Panc1 (cell line): ENCODE measurements around the gene ARRDC4. TPM values are rescaled to one million over a fixed set of nuclear protein-coding genes. Genes with fewer than 3 reads are reported as not detected.

Experiments
- ATAC-seq: fragments of 200-7000 bp; cut with Tn5 transposase; 2 replicates; pipeline ENCODE4 v1.9.1; 2020; ENCODE audit warnings: mild to moderate bottlenecking, moderate library complexity
- BruUV-seq: library from RNA; stranded (reverse); fragments of 400-500 nt; replicated peaks from 2 replicates; lab custom pipeline; 2021; lab: Mats Ljungman, UMichigan
- CTCF ChIA-PET: fragments of 300-600 bp; sonication (Branson Sonifier 250); formaldehyde crosslinking; loops from one replicate; lab custom pipeline; 2022; ENCODE audit warnings: antibody characterized with exemption; lab: Charles Lee
- POLR2A ChIA-PET: fragments of 300-600 bp; sonication (Branson Sonifier 250); formaldehyde crosslinking; loops from one replicate; lab custom pipeline; 2022; ENCODE audit warnings: antibody characterized with exemption; lab: Charles Lee
- DNase-seq: peaks from one replicate; pipeline ENCODE4 v3.0.0-alpha.2; 2010; ENCODE audit warnings: low read depth, low spot score
- H3K27ac ChIP-seq: 2 replicates; pipeline ENCODE4 v1.5.1; 2011; ENCODE audit warnings: mild to moderate bottlenecking, low read length, inconsistent platforms
- H3K27me3 ChIP-seq: fragments of 200-500 bp; sonication (Bioruptor generic); 2 replicates; pipeline ENCODE4 v1.6.0; 2014; ENCODE audit warnings: low read length, inconsistent platforms; ENCODE audit not compliant: control insufficient read depth, insufficient read depth
- H3K36me3 ChIP-seq: fragments of 200-500 bp; sonication (Bioruptor generic); 2 replicates; pipeline ENCODE4 v1.5.1; 2014; ENCODE audit warnings: inconsistent platforms, mild to moderate bottlenecking, low read length, moderate library complexity; ENCODE audit not compliant: control insufficient read depth, insufficient read depth
- H3K4me1 ChIP-seq: 2 replicates; pipeline ENCODE4 v1.5.1; 2011; ENCODE audit warnings: inconsistent platforms, mild to moderate bottlenecking, low read length, moderate library complexity; ENCODE audit not compliant: control insufficient read depth, insufficient read depth
- H3K4me3 ChIP-seq, 2 experiments: 2 replicates each; pipeline ENCODE4 v1.5.1; 2011 to 2012; ENCODE audit warnings: low read depth in 2 of 2, low read length in 2 of 2, mild to moderate bottlenecking in 2 of 2, inconsistent platforms in 1 of 2, moderate library complexity in 1 of 2
- H3K9me3 ChIP-seq: fragments of 200-500 bp; sonication (Bioruptor generic); 2 replicates; pipeline ENCODE4 v1.5.1; 2014; ENCODE audit warnings: low read depth, mild to moderate bottlenecking, inconsistent platforms, low read length, moderate library complexity; ENCODE audit not compliant: control insufficient read depth, insufficient read depth
- CTCF ChIP-seq: fragments of 450-650 bp; IDR thresholded peaks from 2 replicates; pipeline ENCODE4 v1.5.1; 2017; ENCODE audit warnings: mild to moderate bottlenecking
- POLR2AphosphoS5 ChIP-seq: IDR thresholded peaks from 2 replicates; pipeline ENCODE4 v1.6.1; 2012; ENCODE audit warnings: mild to moderate bottlenecking, low read depth, low read length, moderate library complexity
- REST ChIP-seq, 2 experiments: IDR thresholded peaks; 2 replicates each; pipeline ENCODE4 v1.6.1; 2011 to 2012; ENCODE audit warnings: low read depth in 2 of 2, control low read depth in 1 of 2, low read length in 1 of 2, mild to moderate bottlenecking in 1 of 2, moderate library complexity in 1 of 2; ENCODE audit not compliant: insufficient read depth in 1 of 2
- SIN3A ChIP-seq: IDR thresholded peaks from 2 replicates; pipeline ENCODE4 v1.6.1; 2012; ENCODE audit warnings: low read depth, mild to moderate bottlenecking, low read length, moderate library complexity, borderline replicate concordance; ENCODE audit not compliant: insufficient read depth
- TCF7L2 ChIP-seq: IDR thresholded peaks from 2 replicates; pipeline ENCODE4 v1.6.1; 2011; ENCODE audit warnings: mild to moderate bottlenecking, low read depth, low read length, inconsistent platforms
- in situ Hi-C: cut with HindIII; loops from 2 replicates; pipeline ENCODE4 v1.10.0; 2016; ENCODE audit warnings: low sequenced_read_pairs, low pct_unique_long_range_greater_than_20kb
- intact Hi-C: fragments of 100-400 bp; cut with micrococcal nuclease; formaldehyde crosslinking; loops from one replicate; pipeline ENCODE4 v1.10.0; 2022; ENCODE audit not compliant: unreplicated experiment
- total RNA-seq: library from RNA; stranded (reverse); gene quantifications from one replicate; pipeline ENCODE4 v1.2.1, GENCODE V29; 2021; ENCODE audit not compliant: unreplicated experiment

Gene ARRDC4
- total RNA-seq, 1 experiment from 2014 or later = 2.9 TPM

GRCh38 chr15:97989299-97989698 lies 28.8 kb downstream of the ARRDC4 start:
- Histone ChIP-seq H3K4me3 (no peak overlapping the region), H3K4me1 (no peaks in the 10 kb centered on the region), H3K9me3 (no peaks in the 10 kb centered on the region), H3K27me3 (no peaks in the 10 kb centered on the region), H3K36me3 (no peaks in the 10 kb centered on the region), H3K27ac (no peak overlapping the region)
- ChIA-PET CTCF (no interaction called here), POLR2A (no interaction called here)
- no peak for DNase-seq
- in situ Hi-C loops = no loop called here
- TF ChIP-seq CTCF (no peak), REST (IDR thresholded peaks at IDR 0.05; ENCODE audit: insufficient read depth in 1 of 2, low read depth in 2 of 2, low read length in 1 of 2) (no peak), TCF7L2 (no peak), SIN3A (no peak), POLR2AphosphoS5 (no peak)
- BruUV-seq = no TSS peak
- ATAC-seq = no peak
- intact Hi-C loops = no loop called here

- no peaks in the 10 kb centered on the region for H3K4me1 ChIP-seq
- no peak overlapping the region for H3K4me3 ChIP-seq
- no TSS peak for BruUV-seq
- intact Hi-C loops = no loop called here
- no peaks in the 10 kb centered on the region for H3K36me3 ChIP-seq
- no peak for ATAC-seq
- in situ Hi-C loops = no loop called here
- DNase-seq = no peak
- H3K27me3 ChIP-seq = no peaks in the 10 kb centered on the region; the same call in 1 of the 2 replicates
- TF ChIP-seq REST (IDR thresholded peaks at IDR 0.05; ENCODE audit: insufficient read depth in 1 of 2, low read depth in 2 of 2, low read length in 1 of 2) (no peak), POLR2AphosphoS5 (no peak), TCF7L2 (no peak), SIN3A (no peak), CTCF (no peak)
- no peak overlapping the region for H3K27ac ChIP-seq
- CTCF ChIA-PET = no interaction called here
- POLR2A ChIA-PET = no interaction called here
- no peaks in the 10 kb centered on the region for H3K9me3 ChIP-seq
These were observed 31.6 kb downstream of the ARRDC4 start for GRCh38 chr15:97991972-97992541.
